Stimulated activated CD4-positive, alpha-beta T cell treated with anti-CD3 and anti-CD28 coated beads, Interleukin-4, amount 100 ng/mL, for 24 hours (primary cell): Measurements from ENCODE around the gene ZKSCAN2.
A peak's percentile ranks its signal among the peaks of the same experiment; 100 is the strongest.

Source experiments
- DNase-seq: peaks from one replicate; pipeline ENCODE4 v3.0.0-alpha.2; 2020

The ZKSCAN2 gene

GRCh38 chr16:25257470-25257955, at the start of gene ZKSCAN2:
TSS of gene ZKSCAN2 (minus strand) at chr16:25257845. CDS start at chr16:25257127, 718 bp downstream.
- peak; percentile 83 for DNase-seq

GRCh38 chr16:25299792-25300590, 42.3 kb upstream of the ZKSCAN2 start:
- DNase-seq: no peak

GRCh38 chr16:25298165-25298872, 40.7 kb upstream of the ZKSCAN2 start:
- no peak for DNase-seq

- no peak for DNase-seq
These were observed 39.6 kb upstream of the ZKSCAN2 start for GRCh38 chr16:25297151-25297787.

GRCh38 chr16:25291580-25291979, 33.9 kb upstream of the ZKSCAN2 start:
- DNase-seq: no peak

- DNase-seq: no peak
These were observed 31.8 kb upstream of the ZKSCAN2 start for GRCh38 chr16:25289466-25289865.

GRCh38 chr16:25279491-25279890, 21.8 kb upstream of the ZKSCAN2 start:
- no peak for DNase-seq

- DNase-seq: no peak
These were observed 13.8 kb upstream of the ZKSCAN2 start for GRCh38 chr16:25271421-25271820.

GRCh38 chr16:25270577-25270976, 12.9 kb upstream of the ZKSCAN2 start:
- DNase-seq: no peak

GRCh38 chr16:25269879-25270278, 12.2 kb upstream of the ZKSCAN2 start:
- DNase-seq: no peak

- no peak for DNase-seq
These were observed 8.3 kb upstream of the ZKSCAN2 start for GRCh38 chr16:25265968-25266367.

- no peak for DNase-seq
These were observed 7.0 kb upstream of the ZKSCAN2 start for GRCh38 chr16:25264597-25264996.

GRCh38 chr16:25260416-25260815, 2.8 kb upstream of the ZKSCAN2 start:
- no peak for DNase-seq

- peak; percentile 7 for DNase-seq
These were observed 1.2 kb upstream of the ZKSCAN2 start for GRCh38 chr16:25258861-25259179.

GRCh38 chr16:25257956-25258860, 563 bp upstream of the ZKSCAN2 start:
- peak; percentile 83 for DNase-seq

GRCh38 chr16:25256695-25257469, 763 bp downstream of the ZKSCAN2 start:
- DNase-seq: peak; percentile 10

GRCh38 chr16:25253322-25253721, 4.3 kb downstream of the ZKSCAN2 start:
- DNase-seq: no peak

- DNase-seq: no peak
These were observed 7.2 kb downstream of the ZKSCAN2 start for GRCh38 chr16:25250467-25250866.

- no peak for DNase-seq
These were observed 21.7 kb downstream of the ZKSCAN2 start for GRCh38 chr16:25235991-25236390.

- no peak for DNase-seq
These were observed 29.3 kb downstream of the ZKSCAN2 start for GRCh38 chr16:25228372-25228771.

GRCh38 chr16:25224731-25225319, 32.8 kb downstream of the ZKSCAN2 start:
- no peak for DNase-seq
